Smooth muscle cell of trachea (primary cell): ENCODE data around the gene HSPA1B. TPM values are rescaled to one million over a fixed set of nuclear protein-coding genes. Genes with fewer than 3 reads are reported as not detected.

Experiments
- total RNA-seq: library from RNA; depleted of rRNA; stranded (reverse); fragments of >200 nt; gene quantifications from 2 replicates; pipeline ENCODE4 v1.2.1, GENCODE V29; 2014

The HSPA1B gene
- 140 and 202 TPM in 2 replicates for total RNA-seq

GRCh38 chr6:31827286-31828079 lies at the start of gene HSPA1B:
Gene HSPA1B, plus strand, starts transcription at chr6:31827738. Its CDS starts 213 bp downstream, at chr6:31827951.

GRCh38 chr6:31795616-31796298 lies 31.8 kb upstream of the HSPA1B start, which contains the start of gene VARS1:
Gene VARS1, minus strand, starts transcription at chr6:31795752. Its CDS starts 535 bp downstream, at chr6:31795217.

DNA sequence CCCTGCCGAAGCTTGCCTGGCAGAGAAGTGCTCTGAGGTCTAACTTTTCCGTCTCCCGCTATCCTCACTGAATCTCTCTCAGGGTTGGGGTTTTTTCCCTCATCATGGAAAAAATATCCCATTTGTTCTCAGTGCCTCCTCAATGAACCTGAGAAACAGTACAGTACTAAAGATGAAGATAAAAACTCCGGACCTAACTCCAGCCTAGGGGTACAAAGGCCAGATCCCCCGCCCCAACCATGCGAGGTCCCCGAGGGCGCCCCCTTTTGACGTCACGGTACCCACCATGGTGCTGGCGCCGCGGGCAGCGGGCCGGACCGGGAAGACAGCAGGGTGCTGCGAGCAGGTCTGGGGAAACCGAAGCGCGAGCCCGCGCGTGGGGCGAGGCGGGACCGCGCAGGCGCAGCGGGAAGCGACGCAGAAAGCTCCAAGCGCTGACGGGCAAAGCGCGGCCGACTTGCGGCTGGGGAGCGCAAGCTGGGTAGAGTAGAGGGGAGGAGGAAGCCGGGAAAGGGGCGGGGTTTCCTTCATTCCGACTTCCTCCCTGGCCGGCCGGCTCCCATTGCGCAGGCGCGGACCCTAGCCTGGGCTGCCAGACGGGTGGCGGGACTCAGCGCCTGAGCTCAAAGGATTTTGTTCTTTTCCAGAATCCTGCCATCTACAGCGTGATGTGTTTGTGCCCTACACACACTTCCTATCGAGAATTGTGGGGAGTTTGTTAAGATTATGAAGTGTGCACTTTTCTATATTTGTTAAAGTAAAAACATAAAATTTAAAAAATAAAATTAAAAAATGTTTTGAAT lies 20.9 kb upstream of the HSPA1B start, which contains the start of gene LSM2:
TSS of gene LSM2 (minus strand) at position 497 of the 803 bp plus-strand sequence. CDS start at position 288, 209 bp downstream.

DNA sequence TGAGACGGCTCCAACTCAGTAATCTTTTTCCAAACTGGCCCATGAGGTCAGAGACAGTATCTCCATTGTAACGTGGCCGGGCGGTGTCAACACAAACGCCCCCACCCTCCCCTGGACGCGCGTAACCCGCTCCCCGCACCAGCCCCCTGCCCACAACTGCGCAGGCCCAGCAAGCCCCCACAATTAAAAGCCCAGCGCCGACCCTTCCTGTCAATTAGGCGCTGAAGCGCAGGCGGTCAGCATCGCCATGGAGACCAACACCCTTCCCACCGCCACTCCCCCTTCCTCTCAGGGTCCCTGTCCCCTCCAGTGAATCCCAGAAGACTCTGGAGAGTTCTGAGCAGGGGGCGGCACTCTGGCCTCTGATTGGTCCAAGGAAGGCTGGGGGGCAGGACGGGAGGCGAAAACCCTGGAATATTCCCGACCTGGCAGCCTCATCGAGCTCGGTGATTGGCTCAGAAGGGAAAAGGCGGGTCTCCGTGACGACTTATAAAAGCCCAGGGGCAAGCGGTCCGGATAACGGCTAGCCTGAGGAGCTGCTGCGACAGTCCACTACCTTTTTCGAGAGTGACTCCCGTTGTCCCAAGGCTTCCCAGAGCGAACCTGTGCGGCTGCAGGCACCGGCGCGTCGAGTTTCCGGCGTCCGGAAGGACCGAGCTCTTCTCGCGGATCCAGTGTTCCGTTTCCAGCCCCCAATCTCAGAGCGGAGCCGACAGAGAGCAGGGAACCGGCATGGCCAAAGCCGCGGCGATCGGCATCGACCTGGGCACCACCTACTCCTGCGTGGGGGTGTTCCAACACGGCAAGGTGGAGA lies 12.3 kb upstream of the HSPA1B start, which contains the start of the genes HSPA1A and HSPA1L:
TSS of gene HSPA1A (plus strand) at position 519 of the 814 bp plus-strand sequence. CDS start at position 733, 214 bp downstream.
TSS of gene HSPA1L (minus strand) at position 259 of the 814 bp plus-strand sequence. CDS start 3,311 bp downstream, outside the sequence.

GRCh38 chr6:31862344-31863235 lies 35.1 kb downstream of the HSPA1B start, which contains the start of gene NEU1:
Gene NEU1, minus strand, starts transcription at chr6:31862821. Its CDS starts 45 bp downstream, at chr6:31862776.

DNA sequence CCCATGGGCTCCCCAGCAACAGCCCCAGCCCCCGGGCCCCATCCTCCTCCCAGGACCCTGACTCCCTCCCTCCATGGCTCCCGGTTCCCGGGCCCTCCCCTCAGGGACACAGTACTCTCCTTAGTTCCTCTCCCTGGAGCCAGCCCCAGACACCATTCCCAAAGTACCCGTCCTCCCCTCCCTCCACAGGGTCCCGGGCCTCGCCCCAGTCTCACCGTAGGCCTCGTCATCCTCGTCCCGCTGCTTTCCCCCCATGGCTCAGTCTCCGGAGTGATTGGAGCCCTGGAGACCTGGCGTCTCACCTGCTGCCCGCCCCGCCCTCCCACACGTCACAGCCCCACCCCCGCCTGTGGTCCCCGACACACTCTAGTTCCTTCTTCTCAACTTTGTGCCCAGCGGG lies 51.2 kb downstream of the HSPA1B start, which contains the start of gene SLC44A4:
TSS of gene SLC44A4 (minus strand) at position 272 of the 400 bp plus-strand sequence. CDS start at position 255, 17 bp downstream.

Other genes starting within 250 kb of the HSPA1B start
- not detected in 2 replicates for gene LTB, start 245.3 kb upstream of the HSPA1B start, total RNA-seq
- gene LST1, start 241.5 kb upstream of the HSPA1B start, total RNA-seq = not detected in 2 replicates
- gene NCR3, start 234.7 kb upstream of the HSPA1B start, total RNA-seq = not detected in 2 replicates
- gene AIF1, start 212.5 kb upstream of the HSPA1B start, total RNA-seq = not detected in 2 replicates
- 46.6 and 50.6 TPM in 2 replicates for gene PRRC2A, start 207.0 kb upstream of the HSPA1B start, total RNA-seq
- 171 and 206 TPM in 2 replicates for gene BAG6, start 175.1 kb upstream of the HSPA1B start, total RNA-seq
- 1.0 and 1.3 TPM in 2 replicates for gene APOM, start 171.8 kb upstream of the HSPA1B start, total RNA-seq
- gene C6orf47, start 167.0 kb upstream of the HSPA1B start, total RNA-seq = 21.7 and 24.8 TPM in 2 replicates
- 13.2 and 20.9 TPM in 2 replicates for gene GPANK1, start 162.7 kb upstream of the HSPA1B start, total RNA-seq
- 112 and 124 TPM in 2 replicates for gene CSNK2B, start 161.7 kb upstream of the HSPA1B start, total RNA-seq
- 3.2 and 3.8 TPM in 2 replicates for gene LY6G5B, start 157.8 kb upstream of the HSPA1B start, total RNA-seq
- 0.66 and 0.73 TPM in 2 replicates for gene LY6G5C, start 146.7 kb upstream of the HSPA1B start, total RNA-seq
- gene ABHD16A, start 124.4 kb upstream of the HSPA1B start, total RNA-seq = 47.6 and 58.2 TPM in 2 replicates
- not detected in 2 replicates for gene LY6G6F, start 120.9 kb upstream of the HSPA1B start, total RNA-seq
- gene LY6G6D, start 112.4 kb upstream of the HSPA1B start, total RNA-seq = not detected in 2 replicates
- not detected in 2 replicates for gene LY6G6C, start 106.0 kb upstream of the HSPA1B start, total RNA-seq
- not detected in 2 replicates for gene MPIG6B, start 104.4 kb upstream of the HSPA1B start, total RNA-seq
- 93.8 and 161 TPM in 2 replicates for gene DDAH2, start 98.4 kb upstream of the HSPA1B start, total RNA-seq
- 662 and 1,073 TPM in 2 replicates for gene CLIC1, start 91.2 kb upstream of the HSPA1B start, total RNA-seq
- 5.8 and 15.9 TPM in 2 replicates for gene MSH5, start 87.7 kb upstream of the HSPA1B start, total RNA-seq
- gene SAPCD1, start 65.1 kb upstream of the HSPA1B start, total RNA-seq = 1.3 and 1.9 TPM in 2 replicates
- 0.50 and 1.2 TPM in 2 replicates for gene VWA7, start 50.4 kb upstream of the HSPA1B start, total RNA-seq
- 60.0 and 75.2 TPM in 2 replicates for gene VARS1, start 32.0 kb upstream of the HSPA1B start, total RNA-seq
- 19.4 and 39.1 TPM in 2 replicates for gene LSM2, start 20.8 kb upstream of the HSPA1B start, total RNA-seq
- 1.5 TPM in 2 replicates for gene HSPA1L, start 12.5 kb upstream of the HSPA1B start, total RNA-seq
- gene HSPA1A, start 12.2 kb upstream of the HSPA1B start, total RNA-seq = 98.0 and 168 TPM in 2 replicates
- 80.6 and 120 TPM in 2 replicates for gene NEU1, start 35.1 kb downstream of the HSPA1B start, total RNA-seq
- 0.17 TPM in 1 of 2 replicates, not detected in the other for gene SLC44A4, start 51.3 kb downstream of the HSPA1B start, total RNA-seq
- gene EHMT2, start 70.0 kb downstream of the HSPA1B start, total RNA-seq = 62.0 and 93.5 TPM in 2 replicates
- 3.8 and 9.8 TPM in 2 replicates for gene ZBTB12, start 74.3 kb downstream of the HSPA1B start, total RNA-seq
- 2.8 and 13.1 TPM in 2 replicates for gene C2, start 100.0 kb downstream of the HSPA1B start, total RNA-seq
- 24.1 and 45.0 TPM in 2 replicates for gene CFB, start 118.4 kb downstream of the HSPA1B start, total RNA-seq
- gene NELFE, start 131.2 kb downstream of the HSPA1B start, total RNA-seq = 108 and 168 TPM in 2 replicates
- 57.7 and 89.3 TPM in 2 replicates for gene SKIC2, start 131.4 kb downstream of the HSPA1B start, total RNA-seq
- gene DXO, start 144.4 kb downstream of the HSPA1B start, total RNA-seq = 12.8 and 15.1 TPM in 2 replicates
- 4.1 and 11.6 TPM in 2 replicates for gene C4A, start 154.3 kb downstream of the HSPA1B start, total RNA-seq
- gene C4B, start 187.1 kb downstream of the HSPA1B start, total RNA-seq = 6.4 and 6.8 TPM in 2 replicates
- gene CYP21A2, start 210.7 kb downstream of the HSPA1B start, total RNA-seq = 0.17 and 0.44 TPM in 2 replicates